MM.1S (cell line): ENCODE results near the gene SEC24C.

Source experiments
- DNase-seq: peaks from one replicate; pipeline ENCODE4 v3.0.0-alpha.2; 2015
- H2AFZ ChIP-seq: fragments of 300-600 bp; sonication (generic); 2 replicates; pipeline ENCODE4 v1.6.0; 2016; ENCODE audit warnings: antibody characterized with exemption, low read length
- H3F3A ChIP-seq: fragments of 300-600 bp; sonication (generic); 2 replicates; pipeline ENCODE4 v1.6.1; 2016; ENCODE audit warnings: mild to moderate bottlenecking, antibody characterized with exemption, low read length, moderate library complexity, mixed read lengths; ENCODE audit not compliant: insufficient read depth
- H3K27ac ChIP-seq: fragments of 300-600 bp; sonication (generic); 2 replicates; pipeline ENCODE4 v1.5.1; 2016; ENCODE audit warnings: mild to moderate bottlenecking, low read length
- H3K27me3 ChIP-seq: fragments of 300-600 bp; sonication (generic); replicated peaks from 2 replicates; pipeline ENCODE4 v1.6.0; 2016; ENCODE audit warnings: low read length; ENCODE audit not compliant: insufficient read depth
- H3K36me3 ChIP-seq: fragments of 300-600 bp; sonication (generic); replicated peaks from 2 replicates; pipeline ENCODE4 v1.6.1; 2016; ENCODE audit warnings: mild to moderate bottlenecking, low read length, mixed read lengths; ENCODE audit not compliant: insufficient read depth
- H3K4me1 ChIP-seq: fragments of 300-600 bp; sonication (generic); 2 replicates; pipeline ENCODE4 v1.6.1; 2016; ENCODE audit warnings: low read length, mixed read lengths
- H3K4me2 ChIP-seq: fragments of 300-600 bp; sonication (generic); 2 replicates; pipeline ENCODE4 v1.6.0; 2016; ENCODE audit warnings: low read depth, low read length
- H3K4me3 ChIP-seq: fragments of 300-600 bp; sonication (generic); 2 replicates; pipeline ENCODE4 v1.5.1; 2016; ENCODE audit warnings: low read length, mixed read lengths
- H3K79me2 ChIP-seq: fragments of 300-600 bp; sonication (generic); 2 replicates; pipeline ENCODE4 v1.6.1; 2016; ENCODE audit warnings: mixed run types, low read length, mixed read lengths
- H3K9ac ChIP-seq: fragments of 300-600 bp; sonication (generic); 2 replicates; pipeline ENCODE4 v1.6.1; 2016; ENCODE audit warnings: low read length, mixed read lengths
- H3K9me2 ChIP-seq: fragments of 300-600 bp; sonication (generic); replicated peaks from 2 replicates; pipeline ENCODE4 v1.6.1; 2016; ENCODE audit warnings: mild to moderate bottlenecking, low read length, mixed read lengths; ENCODE audit not compliant: insufficient read depth
- H3K9me3 ChIP-seq: fragments of 300-600 bp; sonication (generic); replicated peaks from 2 replicates; pipeline ENCODE4 v1.6.1; 2016; ENCODE audit warnings: mild to moderate bottlenecking, low read length, mixed read lengths; ENCODE audit not compliant: insufficient read depth
- H4K20me1 ChIP-seq: fragments of 300-600 bp; sonication (generic); 2 replicates; pipeline ENCODE4 v1.6.1; 2016; ENCODE audit warnings: mild to moderate bottlenecking, low read length, moderate library complexity, mixed read lengths; ENCODE audit not compliant: insufficient read depth
- EZH2 ChIP-seq: fragments of 300-600 bp; sonication (generic); optimal IDR thresholded peaks from 2 replicates; pipeline ENCODE3; 2017; ENCODE audit warnings: low read depth, mild to moderate bottlenecking, antibody characterized with exemption, low read length, mixed read lengths
- EZH2phosphoT487 ChIP-seq: fragments of 300-600 bp; sonication (generic); IDR thresholded peaks from 2 replicates; pipeline ENCODE4 v1.6.1; 2018; ENCODE audit warnings: antibody characterized with exemption, low read length
- TF ChIP-seq, protein P1 (sequence below): fragments of 300-600 bp; sonication (generic); IDR thresholded peaks from 2 replicates; pipeline ENCODE4 v1.5.1; 2016; ENCODE audit warnings: antibody characterized with exemption, low read length, mixed read lengths

Gene SEC24C

DNA sequence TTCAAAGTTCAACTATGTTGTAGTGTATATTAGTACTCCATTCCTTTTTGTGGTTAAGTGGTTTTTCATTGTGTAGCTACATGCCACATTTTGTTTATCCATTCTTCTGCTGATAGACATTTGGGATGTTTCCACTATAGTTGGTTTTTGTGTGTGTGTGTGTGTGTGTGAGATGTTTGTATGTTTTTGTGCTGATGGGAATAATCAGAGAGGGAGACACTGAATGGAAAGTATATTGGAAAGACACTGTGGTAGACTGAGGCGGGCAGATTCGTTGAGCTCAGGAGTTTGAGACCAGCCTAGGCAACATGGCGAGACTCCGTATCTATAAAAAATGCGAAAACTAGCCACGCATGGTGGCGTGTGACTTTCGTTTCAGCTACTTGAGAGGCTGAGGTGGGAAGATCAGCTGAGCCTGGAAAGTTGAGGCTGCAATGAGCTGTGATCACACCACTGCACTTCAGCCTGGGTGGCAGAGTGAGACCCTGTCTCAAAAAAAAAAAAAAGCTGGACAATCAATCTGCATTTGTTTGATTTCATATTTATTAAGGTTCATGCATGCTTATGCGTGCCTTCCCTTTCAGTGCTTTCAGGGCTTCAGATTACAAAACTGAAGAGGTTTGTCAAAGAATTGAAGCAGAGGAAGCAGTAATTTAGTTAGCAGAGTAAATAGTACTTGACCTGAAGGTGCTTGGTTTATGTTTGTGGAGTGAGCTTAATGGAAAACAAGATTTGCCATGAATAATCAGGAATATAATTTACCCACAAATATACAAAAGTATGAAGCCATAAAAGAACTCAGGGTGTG is 14.7 kb downstream of the SEC24C start:
- peak overlapping the region; percentile 9; the same call in 1 of the 2 replicates for H3K4me3 ChIP-seq
- TF ChIP-seq EZH2: no peak
- no peak for TF ChIP-seq EZH2phosphoT487
- TF ChIP-seq, protein P1, sequence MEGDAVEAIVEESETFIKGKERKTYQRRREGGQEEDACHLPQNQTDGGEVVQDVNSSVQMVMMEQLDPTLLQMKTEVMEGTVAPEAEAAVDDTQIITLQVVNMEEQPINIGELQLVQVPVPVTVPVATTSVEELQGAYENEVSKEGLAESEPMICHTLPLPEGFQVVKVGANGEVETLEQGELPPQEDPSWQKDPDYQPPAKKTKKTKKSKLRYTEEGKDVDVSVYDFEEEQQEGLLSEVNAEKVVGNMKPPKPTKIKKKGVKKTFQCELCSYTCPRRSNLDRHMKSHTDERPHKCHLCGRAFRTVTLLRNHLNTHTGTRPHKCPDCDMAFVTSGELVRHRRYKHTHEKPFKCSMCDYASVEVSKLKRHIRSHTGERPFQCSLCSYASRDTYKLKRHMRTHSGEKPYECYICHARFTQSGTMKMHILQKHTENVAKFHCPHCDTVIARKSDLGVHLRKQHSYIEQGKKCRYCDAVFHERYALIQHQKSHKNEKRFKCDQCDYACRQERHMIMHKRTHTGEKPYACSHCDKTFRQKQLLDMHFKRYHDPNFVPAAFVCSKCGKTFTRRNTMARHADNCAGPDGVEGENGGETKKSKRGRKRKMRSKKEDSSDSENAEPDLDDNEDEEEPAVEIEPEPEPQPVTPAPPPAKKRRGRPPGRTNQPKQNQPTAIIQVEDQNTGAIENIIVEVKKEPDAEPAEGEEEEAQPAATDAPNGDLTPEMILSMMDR: no peak

DNA sequence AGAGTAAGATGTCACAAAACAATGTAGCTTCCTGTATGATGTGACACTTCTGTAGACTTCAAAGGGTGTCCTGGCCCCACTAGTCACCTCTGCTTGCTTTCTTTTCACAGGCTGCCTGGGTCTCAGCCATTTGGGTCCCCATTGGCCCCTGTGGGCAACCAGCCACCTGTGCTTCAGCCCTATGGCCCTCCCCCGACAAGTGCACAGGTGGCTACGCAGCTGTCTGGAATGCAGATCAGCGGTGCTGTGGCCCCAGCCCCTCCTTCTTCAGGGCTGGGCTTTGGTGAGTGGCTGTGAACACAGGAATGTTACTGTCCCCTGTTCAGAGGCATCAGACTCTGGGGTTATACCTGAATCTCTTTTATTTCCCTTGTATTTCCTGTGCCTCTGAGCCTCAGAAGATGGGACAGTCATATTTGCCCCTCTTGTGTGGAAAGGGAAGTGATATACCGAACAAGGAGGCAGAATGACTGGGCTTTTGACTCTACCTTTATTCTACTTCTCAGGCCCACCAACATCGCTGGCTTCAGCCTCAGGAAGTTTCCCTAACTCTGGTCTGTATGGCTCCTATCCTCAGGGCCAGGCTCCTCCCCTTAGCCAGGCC is 15.4 kb downstream of the SEC24C start:
- no peaks in the 10 kb centered on the region for H3K9me2 ChIP-seq
- H3K9me3 ChIP-seq: no peaks in the 10 kb centered on the region
- TF ChIP-seq EZH2 (no peak), EZH2phosphoT487 (no peak)
- TF ChIP-seq, protein P1: no peak
- H3K4me3 ChIP-seq: no peak overlapping the region
- H3K27me3 ChIP-seq: no peaks in the 10 kb centered on the region
- H4K20me1 ChIP-seq: no peaks in the 10 kb centered on the region
- peak overlapping the region; percentile 40; the same call in 1 of the 2 replicates for H3K4me2 ChIP-seq
- H3K9ac ChIP-seq: no peak overlapping the region
- H3K36me3 ChIP-seq: peaks cover 12% of the 10 kb centered on the region
- peak overlapping the region; percentile 70; the same call in 1 of the 2 replicates for H3K27ac ChIP-seq
- H3K79me2 ChIP-seq: peaks cover 57% of the 10 kb centered on the region
- H3F3A ChIP-seq: peaks cover 18% of the 10 kb centered on the region
- no peak overlapping the region for H2AFZ ChIP-seq
- peaks cover 21% of the 10 kb centered on the region for H3K4me1 ChIP-seq
- peak; percentile 93 for DNase-seq

More for the DNA sequence above, 14.7 kb downstream of the SEC24C start:
- H3K9me2 ChIP-seq: no peaks in the 10 kb centered on the region
- no peaks in the 10 kb centered on the region for H3K9me3 ChIP-seq
- peak; percentile 18 for DNase-seq
- peak overlapping the region; percentile 12; the same call in 1 of the 2 replicates for H3K9ac ChIP-seq
- peaks cover 15% of the 10 kb centered on the region for H3K36me3 ChIP-seq
- H3K4me2 ChIP-seq: peak overlapping the region; percentile 40
- H3F3A ChIP-seq: peaks cover 18% of the 10 kb centered on the region
- H3K79me2 ChIP-seq: peaks cover 61% of the 10 kb centered on the region
- peak overlapping the region; percentile 70; the same call in 1 of the 2 replicates for H3K27ac ChIP-seq
- no peak overlapping the region for H2AFZ ChIP-seq
- peaks cover 21% of the 10 kb centered on the region for H3K4me1 ChIP-seq
- no peaks in the 10 kb centered on the region for H3K27me3 ChIP-seq
- no peaks in the 10 kb centered on the region for H4K20me1 ChIP-seq

DNA sequence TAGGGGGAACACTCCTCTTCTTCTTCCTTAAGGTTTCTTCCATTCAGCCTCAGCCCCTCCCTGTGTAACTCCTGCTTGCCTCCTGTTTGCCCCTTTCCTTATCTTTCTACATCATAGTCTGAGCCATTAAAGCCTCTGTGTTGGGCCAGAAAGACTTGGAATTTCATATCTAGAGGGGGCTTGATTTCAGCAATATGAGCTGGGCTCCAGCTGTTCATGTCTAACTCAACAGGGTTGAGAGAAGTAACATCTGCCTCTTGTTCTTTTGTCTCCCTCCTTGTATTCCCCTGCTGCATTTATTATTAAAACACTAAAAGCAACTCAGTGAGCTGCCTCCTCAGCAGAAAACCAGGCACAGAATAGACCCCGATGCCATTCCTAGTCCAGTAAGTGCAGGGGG is 17.6 kb downstream of the SEC24C start:
- Histone ChIP-seq H3K36me3 (peaks cover 23% of the 10 kb centered on the region), H3K9me2 (no peaks in the 10 kb centered on the region), H3K4me1 (peaks cover 21% of the 10 kb centered on the region), H3K9me3 (no peaks in the 10 kb centered on the region), H4K20me1 (no peaks in the 10 kb centered on the region), H3F3A (peaks cover 15% of the 10 kb centered on the region), H2AFZ (no peak overlapping the region), H3K9ac (no peak overlapping the region), H3K27ac (no peak overlapping the region), H3K79me2 (peaks cover 41% of the 10 kb centered on the region), H3K4me3 (no peak overlapping the region), H3K27me3 (no peaks in the 10 kb centered on the region), H3K4me2 (no peak overlapping the region)
- DNase-seq: no peak
- TF ChIP-seq, protein P1: no peak
- TF ChIP-seq EZH2 (no peak), EZH2phosphoT487 (no peak)
